Liver (tissue), 9 donors: Measurements from ENCODE around the gene ADAMTS14. TPM values are rescaled to one million over a fixed set of nuclear protein-coding genes. Genes with fewer than 3 reads are reported as not detected.

Experiments
- DNase-seq: peaks from one replicate; pipeline ENCODE4 v3.0.0-alpha.2; 2017; ENCODE audit warnings: low spot score
- H3K27ac ChIP-seq, 2 donors: one replicate each; pipeline ENCODE4 v1.7.0; 2013; ENCODE audit warnings: inconsistent platforms in 2 of 2, low read length in 2 of 2, control low read depth in 1 of 2, low read depth in 1 of 2, mild to moderate bottlenecking in 1 of 2
- H3K27me3 ChIP-seq, 4 donors: one replicate each; pipeline versions ENCODE4 v1.6.1 to v1.7.0; 2013; ENCODE audit warnings: low read length in 3 of 4, inconsistent platforms in 1 of 4, mild to moderate bottlenecking in 1 of 4, moderate library complexity in 1 of 4; ENCODE audit not compliant: control insufficient read depth in 4 of 4, insufficient read depth in 4 of 4
- H3K36me3 ChIP-seq, 4 donors: one replicate each; pipeline versions ENCODE4 v1.6.1 to v1.7.0; 2013; ENCODE audit warnings: low read length in 3 of 4, mild to moderate bottlenecking in 3 of 4, low read depth in 1 of 4, moderate library complexity in 1 of 4; ENCODE audit not compliant: control insufficient read depth in 4 of 4, insufficient read depth in 3 of 4
- H3K4me1 ChIP-seq, 4 donors: one replicate each; pipeline versions ENCODE4 v1.6.1 to v1.7.0; 2013; ENCODE audit warnings: low read length in 3 of 4, mild to moderate bottlenecking in 3 of 4, moderate library complexity in 1 of 4; ENCODE audit not compliant: control insufficient read depth in 4 of 4, insufficient read depth in 4 of 4
- H3K4me3 ChIP-seq, 3 donors: one replicate each; pipeline versions ENCODE4 v1.6.1 to v1.7.0; 2013; ENCODE audit warnings: low read length in 3 of 3, control low read depth in 1 of 3, low read depth in 1 of 3, mild to moderate bottlenecking in 1 of 3
- H3K9ac ChIP-seq, 2 donors: one replicate each; pipeline ENCODE4 v1.7.0; 2013; ENCODE audit warnings: low read length in 2 of 2, mild to moderate bottlenecking in 2 of 2, moderate library complexity in 2 of 2, control low read depth in 1 of 2, low read depth in 1 of 2
- H3K9me3 ChIP-seq, 4 donors: one replicate each; pipeline versions ENCODE4 v1.6.1 to v1.7.0; 2013; ENCODE audit warnings: low read length in 3 of 4; ENCODE audit not compliant: control insufficient read depth in 4 of 4
- EGR1 ChIP-seq, 2 donors: IDR thresholded peaks; 2 replicates each; pipeline ENCODE4 v1.6.1; 2016 to 2018; ENCODE audit warnings: antibody characterized with exemption in 2 of 2, low read depth in 2 of 2
- FOXA1 ChIP-seq: IDR thresholded peaks from 2 replicates; pipeline ENCODE4 v1.6.1; 2016; ENCODE audit warnings: antibody characterized with exemption
- FOXA2 ChIP-seq: IDR thresholded peaks from 2 replicates; pipeline ENCODE4 v1.6.1; 2016; ENCODE audit warnings: antibody characterized with exemption
- GABPA ChIP-seq, 2 donors: IDR thresholded peaks in 1 of 2; conservative IDR thresholded peaks in 1 of 2; 2 replicates each; pipeline ENCODE4 v1.6.1; 2016; ENCODE audit warnings: antibody characterized with exemption in 2 of 2, mild to moderate bottlenecking in 1 of 2, moderate library complexity in 1 of 2
- HNF4A ChIP-seq, 2 donors: conservative IDR thresholded peaks; 2 replicates each; pipeline ENCODE4 v1.6.1; 2016; ENCODE audit warnings: antibody characterized with exemption in 2 of 2, mild to moderate bottlenecking in 2 of 2
- JUND ChIP-seq, 2 donors: IDR thresholded peaks; 2 replicates each; pipeline ENCODE4 v1.6.1; 2016; ENCODE audit warnings: antibody characterized with exemption in 2 of 2
- NR2F2 ChIP-seq: IDR thresholded peaks from 2 replicates; pipeline ENCODE4 v1.6.1; 2016; ENCODE audit warnings: antibody characterized with exemption
- RAD21 ChIP-seq, 2 donors: IDR thresholded peaks; 2 replicates each; pipeline ENCODE4 v1.6.1; 2016; ENCODE audit warnings: antibody characterized with exemption in 2 of 2, mild to moderate bottlenecking in 2 of 2
- RXRA ChIP-seq, 2 donors: IDR thresholded peaks; 2 replicates each; pipeline ENCODE4 v1.6.1; 2017 to 2018; ENCODE audit warnings: antibody characterized with exemption in 2 of 2, mild to moderate bottlenecking in 1 of 2
- SP1 ChIP-seq: IDR thresholded peaks from 2 replicates; pipeline ENCODE4 v1.6.1; 2018; ENCODE audit warnings: antibody characterized with exemption, mild to moderate bottlenecking
- TAF1 ChIP-seq: conservative IDR thresholded peaks from 2 replicates; pipeline ENCODE4 v1.6.1; 2016; ENCODE audit warnings: antibody characterized with exemption, mild to moderate bottlenecking
- YY1 ChIP-seq: IDR thresholded peaks from 2 replicates; pipeline ENCODE4 v1.6.1; 2016; ENCODE audit warnings: antibody characterized with exemption, mild to moderate bottlenecking
- WGBS: extraction: QIAGEN DNeasy Blood & Tissue Kit; methylation state at CpG from one replicate; pipeline ENCODE4 v1.1.7; 2013; 5-methylcytosine and 5-hydroxymethylcytosine counted together
- polyA plus RNA-seq, 2 donors: library from polyadenylated mRNA; stranded (reverse) in 1 of 2; unstranded in 1 of 2; fragments of 200-250 nt in 1 of 2; fragments of >200 nt in 1 of 2; fragmentation: Nextera tagmentation in 1 of 2; extraction: Ambion mirVana in 1 of 2; gene quantifications; one replicate each; pipeline versions ENCODE4 v1.2.1 to v1.2.3, GENCODE V29; 2013 to 2015
- total RNA-seq, 2 donors: library from RNA; depleted of rRNA; stranded (reverse); fragments of >200 nt; gene quantifications; one replicate each; pipeline ENCODE4 v1.2.3, GENCODE V29; 2014
- TF ChIP-seq, protein P1 (sequence below): IDR thresholded peaks from 2 replicates; pipeline ENCODE4 v1.6.1; 2016; ENCODE audit warnings: antibody characterized with exemption
- TF ChIP-seq, protein P2 (sequence below): IDR thresholded peaks from 2 replicates; pipeline ENCODE4 v1.6.1; 2016; ENCODE audit warnings: antibody characterized with exemption, mild to moderate bottlenecking
- TF ChIP-seq, protein P3 (sequence below): IDR thresholded peaks from 2 replicates; pipeline ENCODE4 v1.6.1; 2016; ENCODE audit warnings: antibody characterized with exemption
- donor health status: healthy.
- donor health status: healthy.
- donor health status: healthy.
- donor health status: healthy.
- donor health status: healthy.

Gene ADAMTS14
- total and polyA plus RNA-seq, 4 donors: 0.09 to 0.33 (median 0.13) TPM

DNA sequence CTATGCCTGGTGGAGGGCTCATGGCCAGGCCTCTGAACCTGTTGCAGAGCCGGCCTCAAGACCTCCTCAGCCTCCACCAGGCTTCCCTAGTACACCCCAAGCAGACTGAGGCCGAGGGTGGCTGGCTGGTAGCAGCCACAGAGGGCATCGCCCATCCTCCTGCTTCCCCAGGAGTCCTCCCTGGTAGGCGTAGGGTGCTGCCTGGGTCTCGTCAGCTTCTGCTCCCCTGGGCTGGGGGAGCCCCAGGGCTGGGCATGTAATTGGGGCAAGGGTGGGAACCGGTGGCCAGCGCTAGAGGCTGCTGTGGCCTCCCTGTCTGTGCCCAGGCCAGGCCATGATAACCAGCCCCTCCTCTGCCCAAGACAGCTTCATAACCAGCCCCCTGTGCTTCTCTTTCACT is 80.3 kb downstream of the ADAMTS14 start:
- H3K4me1 ChIP-seq: no peaks in the 10 kb centered on the region
- no peak for DNase-seq
- no peak overlapping the region for H3K9ac ChIP-seq
- no peak for TF ChIP-seq FOXA1
- no peak for TF ChIP-seq RXRA (IDR thresholded peaks at IDR 0.05)
- no peak for TF ChIP-seq RAD21 (IDR thresholded peaks at IDR 0.05)
- no peak for TF ChIP-seq EGR1 (IDR thresholded peaks at IDR 0.05; ENCODE audit: low read depth in 2 of 2)
- no peak for TF ChIP-seq HNF4A (conservative IDR thresholded peaks at IDR 0.05)
- no peak for TF ChIP-seq FOXA2
- no peaks in the 10 kb centered on the region for H3K36me3 ChIP-seq
- no peaks in the 10 kb centered on the region for H3K27me3 ChIP-seq
- H3K9me3 ChIP-seq: no peaks in the 10 kb centered on the region
- no peak overlapping the region for H3K4me3 ChIP-seq
- WGBS: 96% methylated on average over 7 of the region's 7 CpGs
- H3K27ac ChIP-seq: no peak overlapping the region

DNA sequence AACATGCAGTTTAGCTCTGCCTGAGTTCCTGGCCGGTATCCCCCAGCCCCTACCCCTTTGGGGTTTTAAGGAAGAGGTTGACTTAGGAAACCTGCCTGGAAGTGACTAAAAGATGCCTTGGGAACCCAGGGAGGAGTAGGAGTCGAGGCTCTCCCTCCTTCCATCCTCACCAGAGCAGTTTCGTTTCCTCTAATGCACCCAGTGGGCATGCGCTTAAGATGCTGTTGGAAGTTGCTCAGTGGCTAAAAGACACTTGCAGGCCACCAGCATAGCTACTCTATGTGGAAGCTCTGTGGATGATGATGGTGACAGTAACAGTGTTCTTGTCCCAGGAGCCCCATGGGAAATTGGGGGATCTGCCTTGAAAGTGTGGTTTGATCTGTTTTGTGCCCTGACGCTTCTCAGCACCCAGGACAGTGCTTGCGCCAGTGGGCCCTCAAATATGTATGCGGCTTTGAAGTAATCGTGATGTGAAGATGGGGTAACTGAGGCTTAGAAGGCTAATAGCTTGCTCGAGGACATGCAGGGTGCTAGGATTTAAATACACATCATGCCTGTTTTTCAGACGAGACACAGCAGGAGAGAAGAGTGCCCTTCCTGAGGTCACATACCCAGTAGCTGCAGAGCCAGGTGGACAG is 80.8 kb downstream of the ADAMTS14 start:
- no peaks in the 10 kb centered on the region for H3K4me1 ChIP-seq
- no peak for DNase-seq
- H3K36me3 ChIP-seq: no peaks in the 10 kb centered on the region
- TF ChIP-seq FOXA1 (no peak), TAF1 (no peak), FOXA2 (no peak), JUND (IDR thresholded peaks at IDR 0.05) (no peak), YY1 (no peak), GABPA (IDR thresholded peaks at IDR 0.05 in 1 of 2, conservative IDR thresholded peaks at IDR 0.05 in 1 of 2) (no peak), RAD21 (IDR thresholded peaks at IDR 0.05) (no peak), NR2F2 (no peak), HNF4A (conservative IDR thresholded peaks at IDR 0.05) (no peak), EGR1 (IDR thresholded peaks at IDR 0.05; ENCODE audit: low read depth in 2 of 2) (no peak), RXRA (IDR thresholded peaks at IDR 0.05) (no peak), SP1 (no peak)
- TF ChIP-seq, protein P1, sequence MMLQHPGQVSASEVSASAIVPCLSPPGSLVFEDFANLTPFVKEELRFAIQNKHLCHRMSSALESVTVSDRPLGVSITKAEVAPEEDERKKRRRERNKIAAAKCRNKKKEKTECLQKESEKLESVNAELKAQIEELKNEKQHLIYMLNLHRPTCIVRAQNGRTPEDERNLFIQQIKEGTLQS: no peak
- TF ChIP-seq, protein P2, sequence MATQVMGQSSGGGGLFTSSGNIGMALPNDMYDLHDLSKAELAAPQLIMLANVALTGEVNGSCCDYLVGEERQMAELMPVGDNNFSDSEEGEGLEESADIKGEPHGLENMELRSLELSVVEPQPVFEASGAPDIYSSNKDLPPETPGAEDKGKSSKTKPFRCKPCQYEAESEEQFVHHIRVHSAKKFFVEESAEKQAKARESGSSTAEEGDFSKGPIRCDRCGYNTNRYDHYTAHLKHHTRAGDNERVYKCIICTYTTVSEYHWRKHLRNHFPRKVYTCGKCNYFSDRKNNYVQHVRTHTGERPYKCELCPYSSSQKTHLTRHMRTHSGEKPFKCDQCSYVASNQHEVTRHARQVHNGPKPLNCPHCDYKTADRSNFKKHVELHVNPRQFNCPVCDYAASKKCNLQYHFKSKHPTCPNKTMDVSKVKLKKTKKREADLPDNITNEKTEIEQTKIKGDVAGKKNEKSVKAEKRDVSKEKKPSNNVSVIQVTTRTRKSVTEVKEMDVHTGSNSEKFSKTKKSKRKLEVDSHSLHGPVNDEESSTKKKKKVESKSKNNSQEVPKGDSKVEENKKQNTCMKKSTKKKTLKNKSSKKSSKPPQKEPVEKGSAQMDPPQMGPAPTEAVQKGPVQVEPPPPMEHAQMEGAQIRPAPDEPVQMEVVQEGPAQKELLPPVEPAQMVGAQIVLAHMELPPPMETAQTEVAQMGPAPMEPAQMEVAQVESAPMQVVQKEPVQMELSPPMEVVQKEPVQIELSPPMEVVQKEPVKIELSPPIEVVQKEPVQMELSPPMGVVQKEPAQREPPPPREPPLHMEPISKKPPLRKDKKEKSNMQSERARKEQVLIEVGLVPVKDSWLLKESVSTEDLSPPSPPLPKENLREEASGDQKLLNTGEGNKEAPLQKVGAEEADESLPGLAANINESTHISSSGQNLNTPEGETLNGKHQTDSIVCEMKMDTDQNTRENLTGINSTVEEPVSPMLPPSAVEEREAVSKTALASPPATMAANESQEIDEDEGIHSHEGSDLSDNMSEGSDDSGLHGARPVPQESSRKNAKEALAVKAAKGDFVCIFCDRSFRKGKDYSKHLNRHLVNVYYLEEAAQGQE: no peak
- TF ChIP-seq, protein P3, sequence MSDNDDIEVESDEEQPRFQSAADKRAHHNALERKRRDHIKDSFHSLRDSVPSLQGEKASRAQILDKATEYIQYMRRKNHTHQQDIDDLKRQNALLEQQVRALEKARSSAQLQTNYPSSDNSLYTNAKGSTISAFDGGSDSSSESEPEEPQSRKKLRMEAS: no peak
- H3K27me3 ChIP-seq: no peaks in the 10 kb centered on the region
- 90% methylated on average over 10 of the region's 10 CpGs for WGBS
- H3K27ac ChIP-seq: no peak overlapping the region
- no peak overlapping the region for H3K9ac ChIP-seq
- H3K9me3 ChIP-seq: no peaks in the 10 kb centered on the region
- no peak overlapping the region for H3K4me3 ChIP-seq
